ENCODE data around the gene GPR3.
"Not testable (repeated sequence)": the region's sequence is repeated elsewhere in the genome, so short reads cannot be mapped to it uniquely, and the experiment has no call there.

Gene GPR3

DNA sequence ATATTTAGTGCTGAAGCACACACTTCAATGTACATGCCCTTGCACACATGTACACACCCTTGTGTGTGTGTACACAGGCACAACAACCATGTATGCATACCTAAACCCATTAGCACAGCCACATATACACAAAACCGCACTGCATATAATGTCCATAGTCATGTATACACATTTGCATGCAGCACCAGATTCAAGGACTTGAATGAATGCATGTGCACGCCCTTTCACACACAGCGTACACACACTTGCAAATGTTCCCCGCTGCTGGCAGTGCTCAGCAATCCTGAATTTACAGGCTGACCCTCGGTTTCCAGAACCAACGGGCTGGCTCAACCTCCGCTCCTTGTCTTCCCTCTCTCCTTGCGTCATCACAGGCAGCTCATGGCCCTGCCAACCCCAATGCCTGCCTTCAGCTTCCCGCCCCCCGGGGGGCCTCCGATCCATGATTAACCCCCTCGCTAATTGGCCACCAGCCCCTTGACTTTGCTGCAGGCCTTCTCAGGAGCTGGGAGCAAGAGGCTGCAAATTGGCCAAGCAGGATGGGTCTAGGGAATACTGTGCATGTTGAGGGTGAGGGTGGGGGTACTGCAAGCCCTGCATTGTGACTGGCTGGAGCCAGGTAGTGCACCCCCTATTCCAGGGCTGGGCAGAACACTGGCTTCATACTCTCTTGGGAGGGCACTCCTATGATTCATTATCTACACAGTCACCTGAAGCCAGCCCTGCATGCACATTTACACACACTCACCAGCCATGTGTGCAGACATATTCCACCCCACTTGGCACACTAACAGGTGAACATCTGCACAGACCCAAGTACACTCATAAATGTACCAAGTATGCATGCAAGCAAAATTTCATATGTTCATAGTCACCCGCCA lies 7.9 kb downstream of the GPR3 start:
- DNase-seq (ENCODE audit: low spot score), result no peak

DNA sequence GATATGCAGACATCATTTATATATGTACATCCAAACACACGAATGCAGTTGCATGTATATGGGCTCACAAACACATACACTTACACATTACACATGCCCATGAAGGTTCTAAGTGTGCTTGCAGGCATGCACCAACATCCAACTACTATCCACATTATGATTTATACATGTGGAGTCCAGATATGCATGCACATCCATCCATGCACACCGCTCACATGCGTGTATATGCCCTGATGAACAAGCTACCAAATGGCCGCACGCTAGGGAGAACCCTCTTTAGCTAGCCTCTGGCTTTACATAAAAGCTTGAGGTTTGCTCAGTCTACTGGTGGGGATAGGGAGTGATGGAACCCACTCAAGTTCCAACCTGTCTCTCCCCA lies 8.5 kb downstream of the GPR3 start:
- no peak for DNase-seq (ENCODE audit: low spot score)

DNA sequence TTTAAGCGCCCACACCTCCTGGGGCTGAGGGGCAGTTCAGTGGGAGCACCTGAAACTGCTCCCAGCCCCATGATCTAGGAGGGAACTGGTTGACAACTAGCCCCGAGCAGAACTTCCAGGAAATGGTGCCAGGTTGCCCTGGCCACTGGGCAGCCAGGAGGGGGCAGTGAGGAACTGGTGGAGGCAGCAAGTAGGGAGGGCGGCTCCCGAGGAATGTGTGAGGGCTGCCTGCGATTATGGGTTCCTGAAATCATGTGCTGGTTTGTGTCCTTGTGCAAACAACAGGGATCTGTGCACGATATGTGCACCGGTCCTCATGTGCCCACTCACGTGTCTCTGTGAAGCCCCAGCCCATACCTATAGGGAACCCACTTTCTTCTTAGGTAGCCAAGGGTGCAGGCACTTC lies 9.9 kb downstream of the GPR3 start:
- DNase-seq (ENCODE audit: low spot score), result peak; percentile 78

DNA sequence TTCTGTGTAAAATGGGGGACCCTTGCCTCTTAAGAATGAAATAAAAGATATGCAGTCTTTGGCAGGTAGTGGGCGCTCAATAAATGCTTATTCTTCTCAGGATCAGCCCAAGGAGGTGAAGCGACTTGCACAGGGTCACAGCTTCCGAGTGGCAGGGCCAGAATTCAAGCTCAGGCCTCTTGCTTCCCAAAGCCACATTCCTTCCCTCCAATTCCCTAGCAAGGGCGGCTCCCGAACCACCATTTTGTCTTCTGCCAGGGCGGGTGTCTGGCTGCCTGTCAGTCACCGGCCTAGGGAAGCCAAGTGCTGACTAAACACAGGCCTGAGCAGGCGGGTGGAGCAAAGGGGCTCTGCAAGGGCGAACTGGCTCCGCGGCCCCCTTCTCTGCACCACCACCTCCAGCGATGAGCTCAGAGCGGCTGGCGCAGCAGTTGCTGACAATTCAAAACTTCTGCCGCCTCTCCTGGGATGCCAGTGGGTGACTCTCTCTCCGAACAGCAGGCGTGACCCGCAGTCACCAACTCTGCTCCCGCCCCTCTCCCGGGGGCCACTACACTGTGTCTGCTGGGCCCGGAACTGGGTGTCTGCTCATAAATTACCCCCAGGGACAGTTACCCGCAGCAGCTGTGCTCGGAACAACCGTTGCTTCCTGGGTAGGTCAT lies 10.8 kb downstream of the GPR3 start:
- DNase-seq (ENCODE audit: low spot score), result peak; percentile 63

DNA sequence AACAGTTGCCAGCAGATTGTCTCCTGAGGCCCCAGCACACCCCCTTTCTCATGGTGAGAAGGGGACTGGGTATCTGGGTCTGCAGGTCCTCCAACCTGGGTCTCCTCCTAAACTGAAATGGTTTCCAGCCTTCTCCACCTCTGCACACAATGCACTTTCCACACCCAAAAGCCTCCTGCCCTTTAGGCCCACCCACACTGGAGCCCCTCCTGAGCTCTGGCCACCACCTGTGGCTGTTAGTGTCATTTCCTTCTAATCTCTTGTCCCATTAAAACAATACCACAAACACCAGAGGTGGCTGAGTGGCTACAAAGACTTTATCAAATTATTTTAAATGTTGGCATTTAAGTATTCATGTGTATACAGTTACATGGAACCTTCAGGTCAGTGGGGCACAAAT lies 11.5 kb downstream of the GPR3 start:
- no peak for DNase-seq (ENCODE audit: low spot score)

DNA sequence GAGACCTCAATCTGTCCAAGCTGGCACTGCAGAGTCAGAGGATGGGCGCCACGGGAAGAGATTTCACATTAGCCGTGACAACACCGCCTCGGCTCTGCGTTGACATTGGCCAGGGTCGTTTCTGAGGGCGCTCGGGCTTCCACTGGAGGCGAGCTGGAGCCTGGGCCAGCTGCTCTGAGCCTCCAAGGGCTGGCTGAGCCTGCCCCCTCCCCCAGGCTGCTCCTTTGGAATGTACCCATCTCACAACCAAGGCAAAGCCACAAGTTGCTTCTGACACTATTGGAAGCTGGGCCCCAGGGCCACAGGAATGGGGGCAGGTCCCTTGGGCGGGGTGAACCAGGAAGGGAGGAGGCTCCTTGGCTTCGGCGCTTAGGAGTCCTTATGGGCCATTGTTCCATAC lies 12.7 kb downstream of the GPR3 start:
- peak; percentile 71 for DNase-seq (ENCODE audit: low spot score)

DNA sequence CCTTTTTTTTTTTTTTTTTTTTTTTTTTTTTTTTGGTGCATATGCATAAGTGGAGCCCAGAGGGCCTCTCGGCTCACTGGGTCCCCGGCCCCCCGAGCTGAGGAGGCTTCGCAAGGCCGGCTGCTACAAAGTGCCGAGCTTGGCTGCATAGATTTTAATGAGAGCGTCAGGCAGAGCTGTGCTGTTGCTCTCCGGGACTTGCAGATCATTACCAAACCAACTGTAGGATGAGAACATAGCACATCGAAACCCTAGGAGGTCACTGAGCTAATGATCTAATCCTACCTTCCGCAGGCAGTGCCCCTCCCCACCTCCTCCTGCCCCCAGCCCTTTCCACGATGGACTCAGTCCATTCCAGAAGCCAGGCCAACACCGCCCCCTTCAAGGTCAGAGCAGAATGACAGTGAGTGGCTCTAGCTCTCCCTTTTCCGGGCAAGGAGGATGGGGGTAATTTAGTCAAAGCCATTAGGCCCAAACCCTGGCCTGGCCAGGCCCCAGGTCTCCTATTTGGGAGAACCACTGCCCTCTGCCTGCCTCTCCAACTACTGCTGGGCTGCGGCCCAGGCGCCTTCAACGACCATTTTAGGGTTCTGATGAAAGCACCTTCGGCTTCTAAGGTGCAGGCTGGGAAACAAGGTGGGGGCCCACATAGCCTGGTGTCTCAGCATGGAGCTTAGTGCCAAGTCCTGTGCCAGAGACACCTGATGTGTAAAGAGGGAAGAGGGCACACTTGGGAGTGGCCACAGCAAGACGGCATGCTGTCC lies 13.4 kb downstream of the GPR3 start:
- DNase-seq (ENCODE audit: low spot score), result not testable (repeated sequence)

DNA sequence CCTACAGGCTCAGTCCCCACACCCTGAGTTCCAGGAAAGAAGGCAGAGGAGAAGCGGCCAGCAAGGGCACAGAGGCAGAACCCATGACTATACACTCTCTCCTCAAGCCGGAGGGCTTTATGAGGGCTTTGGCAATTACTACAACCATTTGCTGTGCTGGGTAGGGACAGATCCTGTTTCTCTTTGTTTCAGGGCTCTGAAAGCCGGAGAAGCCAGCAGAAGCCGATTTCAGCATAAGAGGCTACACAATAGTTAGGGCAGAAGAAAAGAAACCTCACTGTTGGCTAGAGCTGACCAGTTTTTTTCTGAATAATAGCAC lies 13.9 kb downstream of the GPR3 start:
- DNase-seq (ENCODE audit: low spot score), result no peak

DNA sequence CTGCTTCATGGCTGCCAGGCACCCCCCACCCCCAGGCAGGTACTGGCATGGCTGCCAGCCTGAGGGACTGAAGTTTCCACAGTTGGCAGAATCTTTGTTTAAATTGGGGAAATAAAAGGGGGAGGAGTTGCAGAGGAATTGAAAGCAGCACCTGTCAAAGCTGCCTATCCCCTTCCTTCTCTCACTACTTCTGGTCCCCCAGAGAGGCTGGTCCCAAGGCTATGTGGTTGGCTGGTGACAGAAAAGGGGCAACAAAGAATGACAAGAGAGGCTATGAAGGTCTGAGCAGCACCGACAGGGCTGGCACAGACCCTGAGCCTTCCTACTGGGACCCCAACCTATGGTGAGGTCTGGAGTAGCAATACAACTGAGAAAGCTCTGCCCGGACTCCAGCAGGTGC lies 14.4 kb downstream of the GPR3 start:
- DNase-seq (ENCODE audit: low spot score), result not testable (repeated sequence)

DNA sequence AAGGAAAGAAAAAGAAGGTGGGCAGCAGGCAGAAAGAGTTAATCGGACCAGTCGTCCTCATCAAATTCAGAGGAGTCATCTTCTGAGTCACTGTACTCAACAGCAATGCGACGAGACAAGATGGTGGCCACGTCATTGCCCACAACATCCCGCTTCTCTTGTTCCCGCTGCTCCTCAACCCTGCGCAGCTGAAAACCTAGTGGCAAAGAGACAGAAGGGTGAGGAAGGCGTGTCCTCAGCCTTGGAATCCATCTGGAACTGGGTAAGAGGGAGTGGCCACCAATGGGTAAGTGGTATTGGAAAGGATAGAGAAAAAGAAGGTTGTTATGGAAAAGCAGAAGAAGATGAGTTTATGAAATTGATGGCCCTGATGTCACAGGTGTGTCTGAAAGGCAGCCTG lies 15.7 kb downstream of the GPR3 start:
- no peak for DNase-seq (ENCODE audit: low spot score)

DNA sequence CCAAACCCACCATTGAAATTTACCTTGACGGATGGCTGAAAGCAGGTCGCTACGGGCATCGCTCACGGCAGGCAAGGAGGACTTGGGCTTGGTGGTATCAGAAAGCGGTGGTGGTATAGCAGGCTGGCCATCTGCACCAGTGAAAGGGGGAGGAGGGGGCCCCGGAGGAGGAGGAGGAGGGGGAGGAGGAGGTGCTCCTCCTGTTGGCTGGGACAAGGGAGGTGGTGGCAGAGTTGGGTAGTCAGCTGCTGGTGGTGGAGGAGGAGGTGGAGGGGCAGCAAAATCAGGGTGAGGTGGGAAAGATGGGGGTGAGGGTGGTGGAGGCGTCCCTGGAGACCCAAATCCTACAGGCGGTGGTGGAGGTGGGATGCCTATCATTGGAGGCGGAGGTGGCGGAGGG lies 17.2 kb downstream of the GPR3 start:
- DNase-seq (ENCODE audit: low spot score), result no peak

DNA sequence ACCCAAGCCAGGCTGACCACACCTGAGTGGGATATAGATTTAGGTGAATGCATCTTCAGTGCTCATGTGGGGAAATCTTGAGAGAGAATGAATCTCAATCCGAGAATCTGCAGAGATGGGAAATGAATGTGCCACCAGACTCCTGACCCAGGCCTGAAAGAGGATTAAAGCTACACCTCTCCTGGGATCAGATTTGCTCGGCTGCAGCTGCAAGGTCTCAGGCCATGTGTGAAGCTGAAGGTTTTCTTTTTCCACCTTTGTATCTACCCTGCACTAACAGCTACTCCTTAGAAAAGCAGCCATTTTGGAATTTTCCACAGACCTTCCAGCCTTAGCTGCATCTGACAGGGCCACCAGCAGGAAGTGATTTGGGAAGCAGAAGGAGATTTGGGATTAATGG lies 18.3 kb downstream of the GPR3 start:
- DNase-seq (ENCODE audit: low spot score), result no peak

DNA sequence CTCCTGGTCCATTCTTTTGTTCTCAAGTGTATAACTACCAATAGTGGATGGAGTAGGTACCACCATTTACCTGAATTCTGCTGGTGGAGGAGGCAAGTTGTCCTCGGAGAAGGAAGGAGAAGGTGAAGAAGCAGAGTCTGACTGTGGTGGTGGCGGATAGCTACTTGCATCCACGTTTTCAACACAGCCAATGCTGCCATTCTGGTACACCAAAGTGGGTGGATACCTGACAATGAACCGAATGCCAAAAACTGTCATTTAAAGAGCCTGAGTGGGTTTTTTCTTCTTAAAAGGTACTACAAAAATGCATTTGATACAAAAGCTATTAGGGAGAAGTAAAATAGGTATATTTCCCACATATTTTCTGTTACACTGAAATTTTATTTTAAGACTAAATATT lies 20.1 kb downstream of the GPR3 start:
- no peak for DNase-seq (ENCODE audit: low spot score)

DNA sequence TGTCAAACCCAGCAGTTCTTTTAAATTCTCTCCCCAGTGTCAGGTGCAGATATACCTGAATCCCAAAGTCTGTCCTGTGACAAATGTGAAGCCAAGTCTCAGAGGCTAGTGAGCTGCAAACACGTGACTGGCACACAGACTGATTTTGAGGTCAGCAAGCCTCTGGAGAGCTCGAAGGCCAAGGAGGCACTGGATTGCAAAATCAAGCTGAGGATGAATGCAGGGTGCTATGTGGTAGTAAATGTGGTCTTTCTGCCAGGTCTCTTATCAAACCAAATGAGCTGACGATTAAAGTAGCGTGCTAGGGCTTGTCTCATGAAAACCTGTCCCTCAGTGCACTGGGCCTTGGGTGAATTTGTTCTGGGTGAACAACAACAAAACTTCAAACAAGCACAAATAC lies 20.6 kb downstream of the GPR3 start:
- DNase-seq (ENCODE audit: low spot score), result no peak

DNA sequence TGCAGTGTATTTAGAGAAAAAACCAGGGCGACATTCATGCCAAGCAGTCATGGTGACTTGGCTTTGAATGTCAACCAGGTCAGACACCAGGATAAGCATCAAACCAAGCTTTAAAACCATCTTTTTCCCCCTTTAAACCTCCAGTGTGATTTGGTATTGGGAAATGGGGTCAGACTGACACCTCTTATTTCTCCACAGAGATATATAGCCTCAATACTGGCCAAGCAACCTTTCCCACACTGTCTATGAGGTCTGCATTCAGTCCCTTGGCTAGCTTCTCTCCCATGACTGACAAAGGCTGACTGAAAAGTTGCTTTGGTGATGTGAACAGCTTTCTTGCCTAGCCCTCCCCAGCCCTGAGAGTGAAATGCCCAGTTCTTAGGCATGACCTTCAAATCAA lies 21.7 kb downstream of the GPR3 start:
- DNase-seq (ENCODE audit: low spot score), result no peak

DNA sequence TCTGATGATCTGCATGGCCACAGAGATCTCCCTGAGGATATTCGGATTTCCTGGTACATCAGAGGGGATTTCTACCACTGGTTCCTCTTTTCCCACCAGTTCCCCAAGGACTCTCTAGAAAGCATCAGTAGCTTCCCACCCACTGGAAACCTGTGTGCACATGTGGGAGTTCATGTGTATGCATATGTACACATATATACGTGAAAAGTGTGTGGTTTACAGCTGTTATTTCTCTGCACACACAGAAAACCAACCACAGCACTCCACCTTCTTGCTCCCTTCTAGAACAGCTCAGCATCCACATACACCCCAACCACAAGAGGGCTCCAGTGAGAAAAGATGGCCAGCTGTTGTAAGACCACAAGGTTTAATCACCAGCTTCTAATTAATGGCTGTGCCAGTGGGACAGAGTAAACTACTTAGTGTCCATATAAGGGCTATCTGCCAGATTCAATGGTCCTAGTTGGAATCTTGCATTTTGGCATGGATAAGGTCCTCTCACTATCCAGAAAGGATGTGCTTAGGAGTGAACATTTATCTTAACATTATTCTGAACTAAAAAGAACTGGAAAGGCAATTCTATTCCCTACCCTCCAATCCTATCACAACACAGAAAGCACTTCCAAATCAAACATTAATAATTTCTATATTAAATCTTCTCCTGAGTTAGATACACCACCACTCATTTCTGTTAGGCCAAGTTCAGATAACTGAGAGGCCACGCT lies 24.1 kb downstream of the GPR3 start:
- DNase-seq (ENCODE audit: low spot score), result no peak

DNA sequence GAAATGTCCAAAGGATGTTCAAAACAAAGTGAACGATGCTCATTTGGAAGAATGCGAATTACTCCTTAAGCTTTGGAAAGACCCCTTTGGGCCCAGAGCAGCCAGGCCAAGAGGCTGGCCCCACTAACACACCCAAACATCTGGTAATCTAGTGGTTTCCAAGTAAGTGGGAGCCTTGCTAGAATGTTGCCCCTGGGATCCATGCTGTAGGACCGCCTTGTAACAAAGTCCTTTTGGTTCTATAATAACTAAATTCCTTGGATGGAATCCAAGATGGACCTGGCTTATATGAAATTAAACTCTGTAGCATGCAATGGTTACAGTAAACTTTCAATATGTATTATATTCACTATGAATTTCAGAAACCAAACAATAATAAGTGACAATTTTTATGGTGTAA lies 25.3 kb downstream of the GPR3 start:
- DNase-seq (ENCODE audit: low spot score), result no peak

DNA sequence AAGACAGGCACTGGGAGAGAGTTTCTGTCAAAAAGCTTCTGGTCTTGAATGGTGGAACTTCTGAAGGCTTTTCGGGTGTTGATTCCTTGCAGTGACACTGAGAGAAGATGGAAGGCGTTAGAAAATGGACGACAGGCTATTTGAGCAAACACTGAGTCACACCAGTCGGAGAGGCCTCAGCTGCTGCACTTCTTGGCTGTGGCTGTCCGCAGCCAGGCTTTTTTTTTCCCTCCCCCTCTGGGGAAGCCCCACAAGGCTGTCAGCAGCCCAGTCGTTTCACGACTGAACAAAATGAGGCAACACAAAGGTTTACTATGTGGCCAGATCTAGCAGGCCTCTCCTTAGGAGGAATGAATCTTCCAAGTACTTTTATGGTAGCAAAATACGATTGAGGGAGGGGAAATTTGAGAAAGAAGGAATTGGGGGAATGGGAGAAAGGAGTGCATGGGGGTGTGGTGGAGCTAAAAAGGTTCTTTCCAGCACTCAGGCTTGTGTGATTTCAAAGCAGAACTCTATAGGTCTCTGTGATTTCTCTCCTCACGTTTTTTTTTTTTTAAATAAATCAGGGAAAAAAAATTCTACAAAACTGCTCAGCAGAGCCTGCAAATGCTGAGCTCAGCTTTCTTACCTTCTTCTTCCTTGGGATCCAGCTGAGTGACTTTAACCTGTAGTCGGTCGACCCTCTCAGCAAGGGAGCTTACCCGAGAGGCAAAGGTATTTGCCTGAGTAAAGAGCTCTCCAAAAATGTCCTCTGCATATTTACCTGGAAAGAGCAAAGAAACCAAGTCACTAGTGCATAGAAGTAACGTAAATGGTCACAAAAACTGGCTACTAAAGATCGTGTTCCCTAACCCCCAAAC lies 26.1 kb downstream of the GPR3 start:
- DNase-seq (ENCODE audit: low spot score), result peak; percentile 89

DNA sequence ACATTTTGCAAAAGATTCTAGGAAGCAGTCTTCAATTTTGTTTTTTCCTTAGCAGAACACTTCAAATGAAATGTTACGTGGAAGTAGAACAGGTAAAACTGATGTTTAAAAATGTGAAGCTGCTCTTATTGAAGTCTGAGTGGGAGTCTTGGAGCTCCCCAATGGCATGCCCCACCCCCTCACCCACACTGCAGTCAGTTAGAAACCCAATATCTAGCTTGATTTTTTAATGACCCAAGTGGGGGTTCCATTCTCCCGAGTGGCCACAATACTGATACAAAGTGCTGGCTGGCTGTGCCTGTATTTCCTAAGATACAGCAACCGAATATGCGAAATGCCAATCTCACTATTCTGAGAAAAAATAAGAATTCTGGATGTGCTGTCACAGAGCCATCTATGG lies 31.3 kb downstream of the GPR3 start:
- no peak for DNase-seq (ENCODE audit: low spot score)

DNA sequence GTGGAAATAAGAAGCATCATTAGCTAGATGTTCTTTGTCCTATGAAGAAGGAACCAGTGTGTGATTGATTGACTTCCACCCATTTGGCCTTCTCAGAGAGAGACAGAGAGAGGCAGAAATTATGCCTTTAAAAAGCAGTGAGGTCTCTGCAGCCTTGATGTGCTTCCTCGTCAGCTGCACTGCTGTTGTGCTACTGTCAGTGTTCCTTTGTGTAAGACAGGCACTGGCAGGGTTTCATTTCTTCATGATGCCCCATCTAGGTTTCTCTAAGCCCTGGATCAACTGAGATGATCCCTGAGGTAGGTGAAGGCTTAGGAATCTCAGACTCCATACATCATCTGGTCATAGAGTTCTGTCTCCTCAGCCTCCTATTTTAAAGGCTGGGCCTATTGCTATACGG lies 34.9 kb downstream of the GPR3 start:
- no peak for DNase-seq (ENCODE audit: low spot score)

DNA sequence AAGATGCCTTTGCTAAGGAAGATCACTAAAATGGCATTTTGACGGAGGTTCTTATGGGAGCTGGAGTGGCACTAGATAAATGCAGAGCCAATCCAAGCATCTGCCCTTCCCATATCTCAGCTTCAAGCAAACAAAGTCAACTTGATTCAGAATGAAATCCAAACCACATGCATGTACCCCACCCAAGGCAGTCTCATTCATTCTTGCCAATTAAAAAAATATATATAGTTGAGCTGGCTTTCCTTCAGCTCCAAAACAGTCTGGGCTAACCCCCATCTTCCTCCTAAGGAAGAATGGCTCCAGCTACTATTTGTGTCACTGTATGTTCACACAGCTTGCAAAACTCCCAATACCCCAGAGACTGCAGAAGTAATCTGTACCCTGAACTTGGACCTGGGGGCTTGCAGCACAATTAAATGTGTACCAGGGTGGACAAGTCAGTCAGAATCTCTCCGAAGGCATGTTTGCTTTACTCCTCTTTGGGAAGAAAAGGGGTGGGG lies 35.4 kb downstream of the GPR3 start:
- no peak for DNase-seq (ENCODE audit: low spot score)

Measured in hepatic stellate cell (primary cell).